Liver (tissue), 9 donors: Measurements from ENCODE around the gene ATXN10. TPM values are rescaled to one million over a fixed set of nuclear protein-coding genes. Genes with fewer than 3 reads are reported as not detected.

Source experiments
- DNase-seq: peaks from one replicate; pipeline ENCODE4 v3.0.0-alpha.2; 2017; ENCODE audit warnings: low spot score
- H3K27ac ChIP-seq, 2 donors: one replicate each; pipeline ENCODE4 v1.7.0; 2013; ENCODE audit warnings: inconsistent platforms in 2 of 2, low read length in 2 of 2, control low read depth in 1 of 2, low read depth in 1 of 2, mild to moderate bottlenecking in 1 of 2
- H3K27me3 ChIP-seq, 4 donors: one replicate each; pipeline versions ENCODE4 v1.6.1 to v1.7.0; 2013; ENCODE audit warnings: low read length in 3 of 4, inconsistent platforms in 1 of 4, mild to moderate bottlenecking in 1 of 4, moderate library complexity in 1 of 4; ENCODE audit not compliant: control insufficient read depth in 4 of 4, insufficient read depth in 4 of 4
- H3K36me3 ChIP-seq, 4 donors: one replicate each; pipeline versions ENCODE4 v1.6.1 to v1.7.0; 2013; ENCODE audit warnings: low read length in 3 of 4, mild to moderate bottlenecking in 3 of 4, low read depth in 1 of 4, moderate library complexity in 1 of 4; ENCODE audit not compliant: control insufficient read depth in 4 of 4, insufficient read depth in 3 of 4
- H3K4me1 ChIP-seq, 4 donors: one replicate each; pipeline versions ENCODE4 v1.6.1 to v1.7.0; 2013; ENCODE audit warnings: low read length in 3 of 4, mild to moderate bottlenecking in 3 of 4, moderate library complexity in 1 of 4; ENCODE audit not compliant: control insufficient read depth in 4 of 4, insufficient read depth in 4 of 4
- H3K4me3 ChIP-seq, 3 donors: one replicate each; pipeline versions ENCODE4 v1.6.1 to v1.7.0; 2013; ENCODE audit warnings: low read length in 3 of 3, control low read depth in 1 of 3, low read depth in 1 of 3, mild to moderate bottlenecking in 1 of 3
- H3K9ac ChIP-seq, 2 donors: one replicate each; pipeline ENCODE4 v1.7.0; 2013; ENCODE audit warnings: low read length in 2 of 2, mild to moderate bottlenecking in 2 of 2, moderate library complexity in 2 of 2, control low read depth in 1 of 2, low read depth in 1 of 2
- H3K9me3 ChIP-seq, 4 donors: one replicate each; pipeline versions ENCODE4 v1.6.1 to v1.7.0; 2013; ENCODE audit warnings: low read length in 3 of 4; ENCODE audit not compliant: control insufficient read depth in 4 of 4
- ATF3 ChIP-seq: IDR thresholded peaks from 2 replicates; pipeline ENCODE4 v1.6.1; 2016; ENCODE audit warnings: antibody characterized with exemption
- CTCF ChIP-seq: fragments of 150-350 bp; IDR thresholded peaks from 2 replicates; pipeline ENCODE4 v1.5.1; 2017; ENCODE audit warnings: improper control_type of control experiment, low read depth, low read length; ENCODE audit not compliant: missing input control
- EGR1 ChIP-seq, 2 donors: IDR thresholded peaks; 2 replicates each; pipeline ENCODE4 v1.6.1; 2016 to 2018; ENCODE audit warnings: antibody characterized with exemption in 2 of 2, low read depth in 2 of 2
- FOXA1 ChIP-seq: IDR thresholded peaks from 2 replicates; pipeline ENCODE4 v1.6.1; 2016; ENCODE audit warnings: antibody characterized with exemption
- FOXA2 ChIP-seq: IDR thresholded peaks from 2 replicates; pipeline ENCODE4 v1.6.1; 2016; ENCODE audit warnings: antibody characterized with exemption
- GABPA ChIP-seq, 2 donors: IDR thresholded peaks in 1 of 2; conservative IDR thresholded peaks in 1 of 2; 2 replicates each; pipeline ENCODE4 v1.6.1; 2016; ENCODE audit warnings: antibody characterized with exemption in 2 of 2, mild to moderate bottlenecking in 1 of 2, moderate library complexity in 1 of 2
- HNF4A ChIP-seq, 2 donors: conservative IDR thresholded peaks; 2 replicates each; pipeline ENCODE4 v1.6.1; 2016; ENCODE audit warnings: antibody characterized with exemption in 2 of 2, mild to moderate bottlenecking in 2 of 2
- HNF4G ChIP-seq: IDR thresholded peaks from 2 replicates; pipeline ENCODE4 v1.6.1; 2016; ENCODE audit warnings: antibody characterized with exemption
- JUND ChIP-seq, 2 donors: IDR thresholded peaks; 2 replicates each; pipeline ENCODE4 v1.6.1; 2016; ENCODE audit warnings: antibody characterized with exemption in 2 of 2
- MAX ChIP-seq: IDR thresholded peaks from 2 replicates; pipeline ENCODE4 v1.6.1; 2016; ENCODE audit warnings: antibody characterized with exemption
- NR2F2 ChIP-seq: IDR thresholded peaks from 2 replicates; pipeline ENCODE4 v1.6.1; 2016; ENCODE audit warnings: antibody characterized with exemption
- RAD21 ChIP-seq, 2 donors: IDR thresholded peaks; 2 replicates each; pipeline ENCODE4 v1.6.1; 2016; ENCODE audit warnings: antibody characterized with exemption in 2 of 2, mild to moderate bottlenecking in 2 of 2
- REST ChIP-seq: IDR thresholded peaks from 2 replicates; pipeline ENCODE4 v1.6.1; 2016; ENCODE audit warnings: antibody characterized with exemption, mild to moderate bottlenecking
- RXRA ChIP-seq, 2 donors: IDR thresholded peaks; 2 replicates each; pipeline ENCODE4 v1.6.1; 2017 to 2018; ENCODE audit warnings: antibody characterized with exemption in 2 of 2, mild to moderate bottlenecking in 1 of 2
- SP1 ChIP-seq: IDR thresholded peaks from 2 replicates; pipeline ENCODE4 v1.6.1; 2018; ENCODE audit warnings: antibody characterized with exemption, mild to moderate bottlenecking
- TAF1 ChIP-seq: conservative IDR thresholded peaks from 2 replicates; pipeline ENCODE4 v1.6.1; 2016; ENCODE audit warnings: antibody characterized with exemption, mild to moderate bottlenecking
- YY1 ChIP-seq: IDR thresholded peaks from 2 replicates; pipeline ENCODE4 v1.6.1; 2016; ENCODE audit warnings: antibody characterized with exemption, mild to moderate bottlenecking
- WGBS: extraction: QIAGEN DNeasy Blood & Tissue Kit; methylation state at CpG from one replicate; pipeline ENCODE4 v1.1.7; 2013; 5-methylcytosine and 5-hydroxymethylcytosine counted together
- polyA plus RNA-seq, 2 donors: library from polyadenylated mRNA; stranded (reverse) in 1 of 2; unstranded in 1 of 2; fragments of 200-250 nt in 1 of 2; fragments of >200 nt in 1 of 2; fragmentation: Nextera tagmentation in 1 of 2; extraction: Ambion mirVana in 1 of 2; gene quantifications; one replicate each; pipeline versions ENCODE4 v1.2.1 to v1.2.3, GENCODE V29; 2013 to 2015
- total RNA-seq, 2 donors: library from RNA; depleted of rRNA; stranded (reverse); fragments of >200 nt; gene quantifications; one replicate each; pipeline ENCODE4 v1.2.3, GENCODE V29; 2014
- TF ChIP-seq, protein P1 (sequence below): IDR thresholded peaks from 2 replicates; pipeline ENCODE4 v1.6.1; 2016; ENCODE audit warnings: antibody characterized with exemption
- donor health status: healthy.
- donor health status: healthy.
- donor health status: healthy.
- donor health status: healthy.
- donor health status: healthy.

The ATXN10 gene
- total and polyA plus RNA-seq, 4 donors = 34.9 to 100 (median 69.7) TPM

DNA sequence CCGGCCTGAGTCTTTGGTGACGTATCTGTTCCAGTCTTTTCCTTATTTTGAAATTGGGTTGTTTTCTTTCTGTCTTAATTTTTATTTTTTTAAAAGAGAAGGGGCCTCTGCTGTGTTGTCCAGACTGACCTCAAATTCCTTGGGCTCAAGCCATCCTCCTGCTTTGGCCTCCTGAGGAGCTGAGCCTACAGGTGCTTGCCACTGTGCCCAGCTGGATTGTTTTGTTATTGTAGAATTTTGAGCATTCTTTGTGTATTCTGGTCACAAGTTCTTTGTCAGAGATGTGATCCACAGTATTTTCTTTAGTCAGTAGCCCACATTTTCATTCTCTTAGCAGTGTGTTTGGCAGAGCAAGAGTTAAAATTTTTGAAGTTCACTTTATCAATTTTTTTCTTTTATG is 100.1 kb downstream of the ATXN10 start:
- Histone ChIP-seq H3K4me1 (no peaks in the 10 kb centered on the region), H3K4me3 (no peak overlapping the region), H3K9ac (no peak overlapping the region), H3K27me3 (no peaks in the 10 kb centered on the region), H3K9me3 (no peaks in the 10 kb centered on the region), H3K36me3 (no peaks in the 10 kb centered on the region), H3K27ac (no peak overlapping the region)
- DNase-seq = no peak
- TF ChIP-seq HNF4A (conservative IDR thresholded peaks at IDR 0.05) (no peak), FOXA1 (no peak), HNF4G (no peak), GABPA (IDR thresholded peaks at IDR 0.05 in 1 of 2, conservative IDR thresholded peaks at IDR 0.05 in 1 of 2) (no peak), NR2F2 (no peak), MAX (no peak), YY1 (no peak), EGR1 (IDR thresholded peaks at IDR 0.05; ENCODE audit: low read depth in 2 of 2) (no peak), JUND (IDR thresholded peaks at IDR 0.05) (no peak), FOXA2 (no peak), RXRA (IDR thresholded peaks at IDR 0.05) (no peak), ATF3 (no peak), SP1 (no peak), CTCF (no peak)
- TF ChIP-seq, protein P1, sequence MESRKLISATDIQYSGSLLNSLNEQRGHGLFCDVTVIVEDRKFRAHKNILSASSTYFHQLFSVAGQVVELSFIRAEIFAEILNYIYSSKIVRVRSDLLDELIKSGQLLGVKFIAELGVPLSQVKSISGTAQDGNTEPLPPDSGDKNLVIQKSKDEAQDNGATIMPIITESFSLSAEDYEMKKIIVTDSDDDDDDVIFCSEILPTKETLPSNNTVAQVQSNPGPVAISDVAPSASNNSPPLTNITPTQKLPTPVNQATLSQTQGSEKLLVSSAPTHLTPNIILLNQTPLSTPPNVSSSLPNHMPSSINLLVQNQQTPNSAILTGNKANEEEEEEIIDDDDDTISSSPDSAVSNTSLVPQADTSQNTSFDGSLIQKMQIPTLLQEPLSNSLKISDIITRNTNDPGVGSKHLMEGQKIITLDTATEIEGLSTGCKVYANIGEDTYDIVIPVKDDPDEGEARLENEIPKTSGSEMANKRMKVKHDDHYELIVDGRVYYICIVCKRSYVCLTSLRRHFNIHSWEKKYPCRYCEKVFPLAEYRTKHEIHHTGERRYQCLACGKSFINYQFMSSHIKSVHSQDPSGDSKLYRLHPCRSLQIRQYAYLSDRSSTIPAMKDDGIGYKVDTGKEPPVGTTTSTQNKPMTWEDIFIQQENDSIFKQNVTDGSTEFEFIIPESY = no peak
- 97% methylated on average over 2 of the region's 2 CpGs for WGBS

GRCh38 chr22:45772743-45773142 is 101.1 kb downstream of the ATXN10 start:
- H3K27ac ChIP-seq = no peak overlapping the region

More at GRCh38 chr22:45772743-45773142, 101.1 kb downstream of the ATXN10 start:
- no peaks in the 10 kb centered on the region for H3K36me3 ChIP-seq
- no peak for DNase-seq
- H3K9ac ChIP-seq = no peak overlapping the region
- no peaks in the 10 kb centered on the region for H3K4me1 ChIP-seq
- 97% methylated on average over 2 of the region's 2 CpGs for WGBS
- H3K4me3 ChIP-seq = no peak overlapping the region
- no peaks in the 10 kb centered on the region for H3K27me3 ChIP-seq
- H3K9me3 ChIP-seq = no peaks in the 10 kb centered on the region
- TF ChIP-seq TAF1 (no peak), EGR1 (IDR thresholded peaks at IDR 0.05; ENCODE audit: low read depth in 2 of 2) (no peak), GABPA (IDR thresholded peaks at IDR 0.05 in 1 of 2, conservative IDR thresholded peaks at IDR 0.05 in 1 of 2) (no peak), RXRA (IDR thresholded peaks at IDR 0.05) (no peak), REST (no peak), JUND (IDR thresholded peaks at IDR 0.05) (no peak), MAX (no peak), HNF4G (no peak), RAD21 (IDR thresholded peaks at IDR 0.05) (no peak), NR2F2 (no peak), FOXA2 (no peak), HNF4A (conservative IDR thresholded peaks at IDR 0.05) (no peak), FOXA1 (no peak), ATF3 (no peak), SP1 (no peak)
- TF ChIP-seq, protein P1 = no peak
